ENCODE results near the gene PDPN. TPM values are rescaled to one million over a fixed set of nuclear protein-coding genes. Genes with fewer than 3 reads are reported as not detected.
"Not testable (repeated sequence)": the region's sequence is repeated elsewhere in the genome, so short reads cannot be mapped to it uniquely, and the experiment has no call there.

PDPN gene
- total and polyA plus RNA-seq, 2 of the 8 experiments (the other 6 are each of a cell fraction or from before 2014, with no cell fraction given): 44.7 to 169 TPM

DNA sequence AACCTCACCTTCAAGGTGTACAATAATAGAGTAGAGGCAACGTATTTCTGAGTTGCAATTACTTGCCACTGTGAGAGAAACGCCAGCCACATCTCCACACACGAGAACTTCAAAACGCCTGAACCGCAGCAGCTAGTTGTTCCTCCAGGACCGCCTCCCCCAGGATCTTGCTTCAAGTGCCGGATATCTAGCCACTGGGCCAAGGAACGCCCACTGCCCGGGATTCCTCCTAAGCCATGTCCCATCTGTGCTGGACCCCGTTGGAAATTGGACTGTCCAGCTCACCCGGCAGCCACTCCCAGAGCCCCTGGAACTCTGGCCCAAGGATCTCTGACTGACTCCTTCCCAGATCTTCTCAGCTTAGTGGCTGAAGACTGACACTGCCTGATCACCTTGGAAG is 20.7 kb upstream of the PDPN start:
- H3K4me1 ChIP-seq (replicated peaks in 1 of 4; ENCODE audit: control insufficient read depth in 3 of 4, insufficient read depth in 4 of 4, low read length in 3 of 4); H3K56ac ChIP-seq (replicated peaks; ENCODE audit: insufficient read length, low read depth, low read length); H3K18ac ChIP-seq (ENCODE audit: extremely low read depth, low read length); H2AK5ac ChIP-seq (ENCODE audit: low read depth, low read length); H4K91ac ChIP-seq (replicated peaks; ENCODE audit: insufficient read length, low read length); H3K9ac ChIP-seq (replicated peaks in 1 of 4; ENCODE audit: extremely low read depth in 1 of 4, low read depth in 3 of 4, low read length in 3 of 4); H4K8ac ChIP-seq (ENCODE audit: extremely low read depth, insufficient read depth, low read length); DNase-seq (ENCODE audit: low read depth in 1 of 2, low spot score in 2 of 2); H3K23me2 ChIP-seq (ENCODE audit: low read depth, low read length); H2BK15ac ChIP-seq (ENCODE audit: low read length); H3K4me2 ChIP-seq (ENCODE audit: insufficient read depth in 1 of 2, low read depth in 2 of 2, low read length in 2 of 2); H3K14ac ChIP-seq (ENCODE audit: insufficient read length); H4K5ac ChIP-seq (ENCODE audit: insufficient read length, low read depth, low read length); H3K23ac ChIP-seq (ENCODE audit: insufficient read length); H2BK12ac ChIP-seq (ENCODE audit: low read depth, low read length); POLR2A ChIA-PET (ENCODE audit: partially characterized antibody); FAIRE-seq; H3K79me1 ChIP-seq (ENCODE audit: low read depth, low read length); H3K9me3 ChIP-seq (ENCODE audit: insufficient read depth in 2 of 2, low read depth in 1 of 2, low read length in 1 of 2); H3K79me2 ChIP-seq (ENCODE audit: control insufficient read depth in 1 of 2, insufficient read depth in 2 of 2, low read length in 2 of 2); H3K4ac ChIP-seq (replicated peaks; ENCODE audit: insufficient read length, low read depth, low read length); H3K4me3 ChIP-seq (ENCODE audit: extremely low read depth in 1 of 4, insufficient read depth in 2 of 4, low read depth in 3 of 4, low read length in 4 of 4); H2BK5ac ChIP-seq (ENCODE audit: low read depth, low read length); H4K20me1 ChIP-seq (replicated peaks in 1 of 2; ENCODE audit: control insufficient read depth in 1 of 2, insufficient read depth in 2 of 2, low read length in 2 of 2); H2BK20ac ChIP-seq (ENCODE audit: low read length); H3K27ac ChIP-seq (ENCODE audit: low read depth, low read length); H3K27me3 ChIP-seq (replicated peaks in 1 of 4; ENCODE audit: control insufficient read depth in 3 of 4, extremely low read depth in 1 of 4, insufficient read depth in 3 of 4, low read length in 3 of 4); H2BK120ac ChIP-seq (replicated peaks; ENCODE audit: low read depth, low read length); H2AFZ ChIP-seq (ENCODE audit: low read length); H3K36me3 ChIP-seq (ENCODE audit: control insufficient read depth in 2 of 4, insufficient read depth in 4 of 4, low read length in 3 of 4): not testable (repeated sequence)
- 96% methylated on average over 10 of the region's 11 CpGs; no CpG with 5 or more reads in 1 of the 2 experiments for WGBS, 2 experiments (ENCODE audit: extremely low coverage in 1 of 2, insufficient coverage in 1 of 2, insufficient read length in 1 of 2, insufficient replicate concordance in 2 of 2, low coverage in 1 of 2, low lambda C conversion rate in 2 of 2, missing lambda C conversion rate in 1 of 2)
- CTCF ChIA-PET (ENCODE audit: partially characterized antibody): interaction anchor here (1.0 to 1.5 kb wide), 2 partner anchors 8 to 19 kb away, joined by 3 to 4 read pairs; no protein-coding TSS in a partner anchor
